Calu3 (cell line): ENCODE data around the gene ST7. TPM values are rescaled to one million over a fixed set of nuclear protein-coding genes. Genes with fewer than 3 reads are reported as not detected.

Experiments
- BruUV-seq: library from RNA; stranded (reverse); fragments of 400-500 nt; replicated peaks from 2 replicates; lab custom pipeline; 2021; lab: Mats Ljungman, UMichigan
- CTCF ChIA-PET: fragments of 300-600 bp; sonication (Branson Sonifier 250); formaldehyde crosslinking; loops from one replicate; lab custom pipeline; 2022; ENCODE audit warnings: antibody characterized with exemption; lab: Charles Lee
- DNase-seq: peaks from one replicate; pipeline ENCODE4 v3.0.0; 2022
- H3K27ac Mint-ChIP-seq: one replicate; pipeline ENCODE4 v1.8.0; 2022; ENCODE audit warnings: mixed read lengths; ENCODE audit not compliant: unreplicated experiment
- H3K27me3 Mint-ChIP-seq: one replicate; pipeline ENCODE4 v1.8.0; 2022; ENCODE audit warnings: mixed read lengths; ENCODE audit not compliant: unreplicated experiment
- H3K36me3 Mint-ChIP-seq: one replicate; pipeline ENCODE4 v1.8.0; 2022; ENCODE audit warnings: mild to moderate bottlenecking, moderate library complexity, mixed read lengths; ENCODE audit not compliant: insufficient read depth, unreplicated experiment
- H3K4me1 Mint-ChIP-seq: one replicate; pipeline ENCODE4 v1.8.0; 2022; ENCODE audit warnings: mild to moderate bottlenecking, low read depth, mixed read lengths; ENCODE audit not compliant: unreplicated experiment
- H3K4me3 Mint-ChIP-seq: one replicate; pipeline ENCODE4 v1.8.0; 2022; ENCODE audit warnings: mild to moderate bottlenecking, low read depth, moderate library complexity, mixed read lengths; ENCODE audit not compliant: unreplicated experiment
- H3K9me3 Mint-ChIP-seq: one replicate; pipeline ENCODE4 v1.8.0; 2022; ENCODE audit warnings: low read depth, mixed read lengths; ENCODE audit not compliant: unreplicated experiment
- CTCF ChIP-seq: fragments of 200-600 bp; IDR thresholded peaks from one replicate; pipeline ENCODE4 v1.8.0; 2022; ENCODE audit warnings: antibody characterized with exemption; ENCODE audit not compliant: unreplicated experiment
- intact Hi-C: fragments of 100-400 bp; cut with micrococcal nuclease; formaldehyde crosslinking; loops from one replicate; pipeline ENCODE4 v1.10.0; 2022; ENCODE audit not compliant: unreplicated experiment
- total RNA-seq: library from RNA; stranded (reverse); gene quantifications from 2 replicates; pipeline ENCODE4 v1.2.3, GENCODE V29; 2022

The ST7 gene
- total RNA-seq, 1 experiment from 2014 or later = 17.7 TPM

- Mint-ChIP-seq H3K4me3 (no peak overlapping the region), H3K27ac (no peak overlapping the region), H3K27me3 (no peaks in the 10 kb centered on the region), H3K36me3 (no peaks in the 10 kb centered on the region), H3K9me3 (no peaks in the 10 kb centered on the region), H3K4me1 (no peaks in the 10 kb centered on the region)
- CTCF ChIA-PET = no interaction called here
- no TSS peak for BruUV-seq
- no peak for TF ChIP-seq CTCF
- intact Hi-C loops = no loop called here
- DNase-seq = no peak
These were observed 241.1 kb downstream of the ST7 start for GRCh38 chr7:117194445-117194844.

- H3K27me3 Mint-ChIP-seq = no peaks in the 10 kb centered on the region
- BruUV-seq = no TSS peak
- no peak overlapping the region for H3K27ac Mint-ChIP-seq
- H3K9me3 Mint-ChIP-seq = no peaks in the 10 kb centered on the region
- H3K4me1 Mint-ChIP-seq = no peaks in the 10 kb centered on the region
- CTCF ChIA-PET = no interaction called here
- no peak for DNase-seq
- no peaks in the 10 kb centered on the region for H3K36me3 Mint-ChIP-seq
- intact Hi-C loops = no loop called here
- H3K4me3 Mint-ChIP-seq = no peak overlapping the region
- no peak for TF ChIP-seq CTCF
These were observed 242.2 kb downstream of the ST7 start for GRCh38 chr7:117195361-117196029.

GRCh38 chr7:117200132-117200531 lies 246.8 kb downstream of the ST7 start:
- Mint-ChIP-seq H3K27me3 (no peaks in the 10 kb centered on the region), H3K4me3 (no peak overlapping the region), H3K27ac (no peak overlapping the region), H3K36me3 (no peaks in the 10 kb centered on the region), H3K4me1 (no peaks in the 10 kb centered on the region), H3K9me3 (no peaks in the 10 kb centered on the region)
- CTCF ChIA-PET = interaction anchor here (1.0 kb wide), 1 partner anchor 623 kb away, joined by 3 read pairs; no protein-coding TSS in a partner anchor
- BruUV-seq = no TSS peak
- DNase-seq = no peak
- TF ChIP-seq CTCF = no peak
- intact Hi-C loops = no loop called here

- no TSS peak for BruUV-seq
- no peaks in the 10 kb centered on the region for H3K9me3 Mint-ChIP-seq
- intact Hi-C loops = no loop called here
- H3K4me1 Mint-ChIP-seq = no peaks in the 10 kb centered on the region
- no peak overlapping the region for H3K4me3 Mint-ChIP-seq
- no peak for DNase-seq
- no peaks in the 10 kb centered on the region for H3K27me3 Mint-ChIP-seq
- no peak for TF ChIP-seq CTCF
- no peak overlapping the region for H3K27ac Mint-ChIP-seq
- H3K36me3 Mint-ChIP-seq = no peaks in the 10 kb centered on the region
- CTCF ChIA-PET = interaction anchor here (1.0 kb wide), 1 partner anchor 622 kb away, joined by 3 read pairs; no protein-coding TSS in a partner anchor
These were observed 247.6 kb downstream of the ST7 start for GRCh38 chr7:117200786-117201458.
